D721Med (cell line): Measurements from ENCODE around the gene EBNA1BP2.
"Not testable (repeated sequence)": the region's sequence is repeated elsewhere in the genome, so short reads cannot be mapped to it uniquely, and the experiment has no call there.

Experiments
- DNase-seq: peaks from one replicate; pipeline ENCODE4 v3.0.0; 2011; ENCODE audit warnings: low spot score; ENCODE audit not compliant: insufficient read length
- FAIRE-seq: peaks from 2 replicates; lab custom pipeline; 2011; peaks lifted over from hg19 to GRCh38; lab: Jason Lieb, UNC
- TF ChIP-seq, protein P1 (sequence below): IDR thresholded peaks from 2 replicates; pipeline ENCODE4 v1.5.1; 2012; ENCODE audit warnings: mild to moderate bottlenecking, control low read depth; ENCODE audit not compliant: insufficient read depth; ENCODE audit errors: missing control alignments

The EBNA1BP2 gene

GRCh38 chr1:43123031-43123430 is 49.1 kb downstream of the EBNA1BP2 start:
- TF ChIP-seq, protein P1, sequence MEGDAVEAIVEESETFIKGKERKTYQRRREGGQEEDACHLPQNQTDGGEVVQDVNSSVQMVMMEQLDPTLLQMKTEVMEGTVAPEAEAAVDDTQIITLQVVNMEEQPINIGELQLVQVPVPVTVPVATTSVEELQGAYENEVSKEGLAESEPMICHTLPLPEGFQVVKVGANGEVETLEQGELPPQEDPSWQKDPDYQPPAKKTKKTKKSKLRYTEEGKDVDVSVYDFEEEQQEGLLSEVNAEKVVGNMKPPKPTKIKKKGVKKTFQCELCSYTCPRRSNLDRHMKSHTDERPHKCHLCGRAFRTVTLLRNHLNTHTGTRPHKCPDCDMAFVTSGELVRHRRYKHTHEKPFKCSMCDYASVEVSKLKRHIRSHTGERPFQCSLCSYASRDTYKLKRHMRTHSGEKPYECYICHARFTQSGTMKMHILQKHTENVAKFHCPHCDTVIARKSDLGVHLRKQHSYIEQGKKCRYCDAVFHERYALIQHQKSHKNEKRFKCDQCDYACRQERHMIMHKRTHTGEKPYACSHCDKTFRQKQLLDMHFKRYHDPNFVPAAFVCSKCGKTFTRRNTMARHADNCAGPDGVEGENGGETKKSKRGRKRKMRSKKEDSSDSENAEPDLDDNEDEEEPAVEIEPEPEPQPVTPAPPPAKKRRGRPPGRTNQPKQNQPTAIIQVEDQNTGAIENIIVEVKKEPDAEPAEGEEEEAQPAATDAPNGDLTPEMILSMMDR: no peak
- FAIRE-seq (no peak), DNase-seq (no peak)

GRCh38 chr1:43121256-43121900 is 50.7 kb downstream of the EBNA1BP2 start:
- DNase-seq: no peak
- no peak for FAIRE-seq
- TF ChIP-seq, protein P1: no peak

GRCh38 chr1:43119928-43120586 is 52.0 kb downstream of the EBNA1BP2 start:
- not testable (repeated sequence) for DNase-seq, FAIRE-seq
